ENCODE data around the gene CD207. TPM values are rescaled to one million over a fixed set of nuclear protein-coding genes. Genes with fewer than 3 reads are reported as not detected.
"Not testable (repeated sequence)": the region's sequence is repeated elsewhere in the genome, so short reads cannot be mapped to it uniquely, and the experiment has no call there.

The CD207 gene
- total RNA-seq, 2 experiments from 2014 or later, result not detected

DNA sequence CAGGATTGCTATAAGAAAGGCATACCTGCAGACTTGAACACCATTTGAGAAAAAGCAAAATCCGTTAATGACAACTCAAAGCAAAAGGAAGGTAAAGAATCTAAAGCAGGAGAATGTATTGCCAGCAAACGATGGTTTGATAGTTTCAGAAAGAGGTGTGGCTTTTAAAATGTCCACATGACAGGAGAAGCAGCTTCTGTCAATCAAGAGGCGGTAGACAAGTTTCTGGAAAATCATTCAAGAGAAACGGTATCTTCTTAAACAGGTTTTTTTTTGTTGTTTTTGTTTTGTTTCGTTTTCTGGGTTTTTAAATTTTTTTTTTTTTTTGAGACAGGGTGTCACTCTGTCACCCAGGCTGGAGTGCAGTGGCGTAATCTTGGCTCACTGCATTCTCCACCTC lies 29.0 kb downstream of the CD207 start:
- no peak overlapping the region for H3K27ac Mint-ChIP-seq
- POLR2A ChIA-PET, result no interaction called here
- intact Hi-C loops (cut with micrococcal nuclease), result no loop called here
- H3K4me1 Mint-ChIP-seq (ENCODE audit: low read depth), result no peaks in the 10 kb centered on the region
- H3K27me3 Mint-ChIP-seq, result no peaks in the 10 kb centered on the region
- CTCF ChIA-PET, result interaction anchor here (0.7 kb wide), 1 partner anchor 18 kb away, joined by 3 read pairs; no protein-coding TSS in a partner anchor
- no peak overlapping the region for H3K4me3 Mint-ChIP-seq
- H3K9me3 Mint-ChIP-seq, result peaks cover 2% of the 10 kb centered on the region
- no peaks in the 10 kb centered on the region for H3K36me3 Mint-ChIP-seq
- no peak for DNase-seq

DNA sequence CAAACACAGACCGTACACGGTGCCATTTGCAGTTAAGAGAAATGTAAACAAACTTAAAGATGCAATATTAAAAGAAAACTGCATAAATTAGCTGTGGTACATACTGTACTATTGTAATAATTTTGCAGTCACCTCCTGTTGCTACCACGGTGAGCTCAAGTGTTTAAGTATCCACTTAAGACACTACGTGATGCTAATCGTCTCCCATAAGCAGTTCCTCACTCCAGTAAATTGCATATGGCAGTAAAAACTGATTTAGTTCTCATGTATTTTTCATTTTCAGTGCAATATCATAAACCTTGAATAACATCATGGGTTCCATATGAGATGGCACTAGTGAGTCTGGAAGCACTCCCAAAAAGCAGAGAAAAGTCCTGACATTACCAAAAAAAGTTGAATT lies 29.6 kb downstream of the CD207 start:
- ChIA-PET CTCF (interaction anchor here (0.7 kb wide), 1 partner anchor 17 kb away, joined by 3 read pairs; no protein-coding TSS in a partner anchor), POLR2A (no interaction called here)
- no peak for DNase-seq
- no peaks in the 10 kb centered on the region for H3K27me3 Mint-ChIP-seq
- no peaks in the 10 kb centered on the region for H3K36me3 Mint-ChIP-seq
- no peak overlapping the region for H3K27ac Mint-ChIP-seq
- intact Hi-C loops (cut with micrococcal nuclease), result no loop called here
- no peak overlapping the region for H3K4me3 Mint-ChIP-seq
- H3K4me1 Mint-ChIP-seq (ENCODE audit: low read depth), result no peaks in the 10 kb centered on the region
- peaks cover 2% of the 10 kb centered on the region for H3K9me3 Mint-ChIP-seq

DNA sequence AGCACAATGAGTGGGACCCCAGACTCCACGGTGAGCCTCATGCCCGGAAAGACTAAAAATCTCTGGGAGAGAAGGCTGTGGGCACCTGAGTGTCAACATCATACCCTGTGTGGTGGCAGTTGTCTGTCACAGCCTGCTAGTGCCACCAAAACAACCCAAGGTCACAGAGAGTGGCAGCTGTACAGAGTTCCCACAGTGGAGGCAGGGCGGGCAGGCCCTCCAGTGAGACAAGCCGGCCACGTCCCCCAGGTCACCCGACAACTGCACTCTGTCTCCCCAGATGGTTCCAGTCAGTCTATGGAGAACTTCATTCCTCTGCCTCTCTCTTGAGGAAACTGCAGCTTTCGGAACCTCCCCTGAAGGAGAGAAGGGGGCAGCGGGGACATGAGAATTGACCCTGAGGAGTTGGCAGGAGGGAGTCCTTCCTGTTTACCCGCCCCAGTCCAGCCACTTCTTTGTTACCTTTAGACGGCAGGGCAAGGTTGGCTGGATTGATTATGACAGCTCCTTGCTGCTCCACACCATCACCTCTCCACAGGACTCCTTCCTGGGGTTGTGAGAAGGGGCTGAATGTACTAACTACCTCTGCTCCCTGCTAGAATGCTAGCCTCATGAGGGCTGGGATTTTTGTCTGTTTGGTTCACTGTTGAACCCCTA lies 33.9 kb downstream of the CD207 start:
- DNase-seq, result no peak
- Mint-ChIP-seq H3K4me1 (ENCODE audit: low read depth) (no peaks in the 10 kb centered on the region), H3K27me3 (peaks cover 6% of the 10 kb centered on the region), H3K4me3 (no peak overlapping the region), H3K36me3 (no peaks in the 10 kb centered on the region), H3K9me3 (peaks cover 9% of the 10 kb centered on the region), H3K27ac (no peak overlapping the region)
- intact Hi-C loops (cut with micrococcal nuclease), result no loop called here
- POLR2A ChIA-PET, result no interaction called here
- CTCF ChIA-PET, result interaction anchor here (2.3 kb wide), 1 partner anchor 118 kb away, joined by 5 read pairs; no protein-coding TSS in a partner anchor

DNA sequence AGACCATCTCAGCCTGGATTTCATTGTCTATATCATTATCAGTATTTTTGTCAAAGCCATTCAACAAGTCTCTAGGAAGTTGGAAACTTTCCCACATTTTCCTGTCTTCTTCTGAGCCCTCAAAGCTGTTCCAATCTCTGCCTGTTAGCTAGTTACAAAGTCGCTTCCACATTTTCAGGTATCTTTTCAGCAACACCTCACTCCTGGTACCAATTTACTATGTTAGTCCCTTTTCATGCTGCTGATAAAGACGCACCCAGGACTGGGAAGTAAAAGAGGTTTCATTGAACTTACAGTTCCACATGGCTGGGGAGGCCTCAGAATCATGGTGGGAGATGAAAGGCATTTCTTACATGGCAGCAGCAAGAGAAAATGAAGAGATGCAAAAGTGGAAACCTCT lies 35.9 kb downstream of the CD207 start:
- Mint-ChIP-seq H3K36me3 (no peaks in the 10 kb centered on the region), H3K4me1 (ENCODE audit: low read depth) (no peaks in the 10 kb centered on the region), H3K27me3 (peaks cover 8% of the 10 kb centered on the region), H3K4me3 (no peak overlapping the region), H3K9me3 (peaks cover 8% of the 10 kb centered on the region), H3K27ac (no peak overlapping the region)
- intact Hi-C loops (cut with micrococcal nuclease), result no loop called here
- no peak for DNase-seq
- ChIA-PET CTCF (interaction anchor here (2.3 kb wide), 1 partner anchor 120 kb away, joined by 5 read pairs; no protein-coding TSS in a partner anchor), POLR2A (no interaction called here)

DNA sequence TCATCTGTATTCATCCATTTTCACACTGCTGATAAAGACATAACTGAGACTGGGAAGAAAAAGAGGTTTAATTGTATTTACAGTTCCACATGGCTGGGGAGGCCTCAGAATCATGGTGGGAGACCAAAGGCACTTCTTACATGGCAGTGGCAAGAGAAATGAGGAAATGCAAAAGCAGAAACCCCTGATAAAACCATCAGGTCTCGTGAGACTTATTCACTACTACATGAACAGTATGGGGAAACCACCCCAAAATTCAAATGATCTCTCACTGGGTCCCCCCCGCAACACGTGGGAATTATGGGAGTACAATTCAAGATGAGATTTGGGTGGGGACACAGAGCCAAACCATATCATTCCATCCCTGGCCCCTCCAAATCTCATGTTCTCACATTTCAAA lies 37.6 kb downstream of the CD207 start:
- CTCF ChIA-PET, result interaction anchor here (1.4 kb wide), 1 partner anchor 74 kb away, joined by 4 read pairs; no protein-coding TSS in a partner anchor
- H3K36me3 Mint-ChIP-seq; H3K4me3 Mint-ChIP-seq; POLR2A ChIA-PET; H3K9me3 Mint-ChIP-seq; DNase-seq; H3K27ac Mint-ChIP-seq; intact Hi-C loops (cut with micrococcal nuclease); H3K4me1 Mint-ChIP-seq (ENCODE audit: low read depth): not testable (repeated sequence)
- H3K27me3 Mint-ChIP-seq, result peaks cover 17% of the 10 kb centered on the region

DNA sequence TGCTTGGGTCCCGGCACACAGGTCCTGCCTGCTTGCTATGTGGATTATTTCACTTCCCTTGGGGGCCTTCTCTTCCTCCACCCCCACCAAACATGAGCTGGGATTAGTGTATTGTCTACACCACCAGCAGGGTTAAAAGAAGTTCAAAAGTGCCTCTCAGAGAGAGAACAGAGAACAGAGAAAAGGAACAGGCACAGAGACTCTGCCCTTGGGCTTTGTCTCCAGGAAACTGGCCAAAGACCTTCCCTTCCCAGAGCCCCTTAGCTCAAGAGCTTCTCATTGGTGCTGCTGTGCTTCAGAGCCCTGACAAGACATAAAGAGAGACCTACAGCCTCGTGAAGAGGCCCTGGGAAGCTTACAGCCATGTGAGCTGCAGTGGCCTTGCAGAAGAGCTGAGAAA lies 38.1 kb downstream of the CD207 start:
- H3K27ac Mint-ChIP-seq, result no peak overlapping the region
- POLR2A ChIA-PET, result no interaction called here
- peaks cover 20% of the 10 kb centered on the region for H3K27me3 Mint-ChIP-seq
- peaks cover 7% of the 10 kb centered on the region for H3K9me3 Mint-ChIP-seq
- CTCF ChIA-PET, result interaction anchor here (1.4 kb wide), 2 partner anchors 74 to 151 kb away, joined by 4 read pairs; no protein-coding TSS in a partner anchor
- intact Hi-C loops (cut with micrococcal nuclease), result no loop called here
- H3K4me1 Mint-ChIP-seq (ENCODE audit: low read depth), result no peaks in the 10 kb centered on the region
- no peak for DNase-seq
- no peak overlapping the region for H3K4me3 Mint-ChIP-seq
- no peaks in the 10 kb centered on the region for H3K36me3 Mint-ChIP-seq

DNA sequence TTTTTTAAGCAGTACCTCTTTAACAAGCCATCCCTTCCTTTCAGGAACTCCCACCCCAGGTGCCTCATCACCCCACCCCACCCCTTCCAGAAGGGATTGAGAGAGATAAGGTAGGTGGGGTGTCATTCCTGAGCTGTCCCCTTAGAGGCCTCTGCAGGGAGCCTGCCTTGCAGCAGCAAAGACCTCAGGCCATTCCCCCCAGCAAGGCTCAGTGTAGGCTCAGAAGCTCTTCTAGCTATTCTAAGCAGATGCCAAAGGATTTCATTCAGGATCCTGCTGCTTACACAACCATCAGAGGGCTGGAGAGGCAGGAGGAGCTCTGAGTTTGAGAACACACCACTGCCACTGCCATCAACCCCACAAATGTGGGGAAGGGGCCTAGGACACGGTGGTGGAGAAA lies 39.4 kb downstream of the CD207 start:
- H3K36me3 Mint-ChIP-seq, result no peaks in the 10 kb centered on the region
- CTCF ChIA-PET, result interaction anchor here (1.4 kb wide), 2 partner anchors 75 to 152 kb away, joined by 4 read pairs; no protein-coding TSS in a partner anchor
- no peak overlapping the region for H3K27ac Mint-ChIP-seq
- POLR2A ChIA-PET, result no interaction called here
- no peak overlapping the region for H3K4me3 Mint-ChIP-seq
- peaks cover 29% of the 10 kb centered on the region for H3K27me3 Mint-ChIP-seq
- peaks cover 7% of the 10 kb centered on the region for H3K9me3 Mint-ChIP-seq
- intact Hi-C loops (cut with micrococcal nuclease), result no loop called here
- H3K4me1 Mint-ChIP-seq (ENCODE audit: low read depth), result no peaks in the 10 kb centered on the region
- no peak for DNase-seq

DNA sequence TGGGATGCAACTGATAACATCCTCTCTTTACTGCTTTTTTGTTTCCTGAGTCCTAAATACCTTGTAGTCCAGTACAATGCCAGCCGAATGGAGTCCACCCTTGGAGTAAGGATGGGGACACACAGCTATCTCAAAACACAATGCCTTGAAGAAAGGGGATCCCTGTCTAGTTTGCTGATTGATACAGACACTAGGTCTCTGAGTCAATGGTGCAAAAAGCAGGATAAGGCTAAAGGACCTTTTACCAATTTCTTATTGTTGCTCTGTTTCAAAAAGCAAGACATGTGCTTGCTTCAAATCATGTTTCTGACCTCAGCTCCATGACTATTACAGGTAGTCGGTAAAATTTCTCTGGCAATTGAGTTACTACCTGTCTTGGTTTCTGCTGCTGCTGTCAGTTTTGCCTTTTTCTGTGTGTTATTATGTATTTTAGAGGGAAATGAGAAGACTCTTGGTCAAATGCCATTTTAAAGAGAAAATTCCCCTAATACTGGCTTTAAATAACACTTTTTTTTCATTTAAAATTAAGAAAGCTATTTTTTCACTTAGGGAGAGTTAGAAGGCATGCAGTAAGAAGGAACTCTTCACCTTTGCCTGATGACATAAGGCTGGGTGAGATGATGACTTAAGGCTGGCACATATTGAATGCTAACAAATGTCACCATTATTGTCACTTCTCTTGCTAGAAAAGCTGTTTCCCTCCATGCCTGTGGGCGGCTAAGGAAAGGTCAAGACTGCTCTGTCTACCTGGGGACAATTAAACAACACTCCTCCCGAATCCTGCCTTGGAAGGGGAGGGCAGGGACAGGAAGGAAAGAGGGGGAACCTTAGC lies 40.2 kb downstream of the CD207 start:
- Mint-ChIP-seq H3K27me3 (peaks cover 34% of the 10 kb centered on the region), H3K9me3 (peaks cover 7% of the 10 kb centered on the region), H3K36me3 (no peaks in the 10 kb centered on the region), H3K27ac (no peak overlapping the region), H3K4me3 (no peak overlapping the region), H3K4me1 (ENCODE audit: low read depth) (peaks cover 2% of the 10 kb centered on the region)
- CTCF ChIA-PET, result interaction anchor here (0.6 kb wide), 1 partner anchor 76 kb away, joined by 3 read pairs; no protein-coding TSS in a partner anchor
- no peak for DNase-seq
- intact Hi-C loops (cut with micrococcal nuclease), result no loop called here
- POLR2A ChIA-PET, result no interaction called here

DNA sequence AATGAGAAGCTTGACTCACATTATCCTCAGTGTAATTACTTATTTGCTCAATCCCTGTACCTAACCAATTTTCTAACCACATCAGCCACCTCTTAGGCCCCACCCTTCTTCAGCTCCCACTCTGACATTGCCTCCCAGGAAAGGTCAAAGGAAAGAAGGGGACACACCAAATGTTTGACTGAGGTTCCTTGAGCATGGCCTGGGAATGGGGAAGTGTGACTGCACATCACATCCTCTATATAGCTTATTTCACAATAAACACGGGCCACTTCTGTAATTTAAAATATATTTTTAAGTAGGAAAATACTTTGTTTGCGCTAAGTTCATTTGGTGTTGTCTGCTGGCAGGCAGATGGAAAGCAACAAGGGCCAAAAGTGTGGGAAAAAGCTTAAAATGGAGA lies 42.2 kb downstream of the CD207 start:
- no peaks in the 10 kb centered on the region for H3K36me3 Mint-ChIP-seq
- no peak overlapping the region for H3K4me3 Mint-ChIP-seq
- no peak overlapping the region for H3K27ac Mint-ChIP-seq
- H3K27me3 Mint-ChIP-seq, result peaks cover 38% of the 10 kb centered on the region
- intact Hi-C loops (cut with micrococcal nuclease), result no loop called here
- CTCF ChIA-PET, result no interaction called here
- peaks cover 9% of the 10 kb centered on the region for H3K4me1 Mint-ChIP-seq (ENCODE audit: low read depth)
- H3K9me3 Mint-ChIP-seq, result no peaks in the 10 kb centered on the region
- POLR2A ChIA-PET, result no interaction called here
- DNase-seq, result no peak

DNA sequence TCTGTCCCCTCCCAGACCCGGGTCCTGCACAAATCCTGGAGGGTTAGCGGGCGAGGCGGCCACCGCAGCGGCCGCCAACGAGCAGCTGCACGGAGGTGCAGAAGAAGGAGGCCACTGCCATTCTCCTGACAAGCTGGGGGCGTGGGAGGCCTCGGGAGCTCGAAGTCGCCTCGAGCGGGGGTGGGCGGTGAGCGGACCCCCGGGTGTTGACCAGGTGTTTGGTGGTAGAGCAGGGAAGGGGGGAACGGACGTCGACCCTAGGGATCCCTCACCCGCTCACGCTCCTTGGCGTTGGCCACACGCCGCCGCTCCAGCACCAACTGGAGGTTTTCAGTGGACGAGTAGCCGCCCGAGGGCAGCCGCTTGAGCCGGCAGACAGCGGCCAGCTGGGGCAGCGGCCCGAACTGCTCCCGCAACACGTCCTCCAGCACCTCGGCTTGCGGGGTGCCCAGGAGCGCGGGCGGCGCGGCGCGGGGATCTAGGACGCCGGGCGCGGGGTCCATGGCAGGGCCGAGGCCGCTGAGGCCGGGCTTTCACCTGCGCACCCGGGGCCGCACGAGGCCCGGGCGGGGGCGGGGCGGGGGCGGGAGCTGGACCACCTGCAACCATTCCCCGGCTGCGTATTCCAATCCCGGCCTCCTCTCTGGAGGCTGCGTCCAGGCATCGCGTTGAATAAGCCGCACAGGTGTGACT lies 45.3 kb downstream of the CD207 start, which contains the start of gene FIGLA:
Gene FIGLA, minus strand, starts transcription at position 508 of the 693 bp plus-strand sequence. Its CDS starts 5 bp downstream, at position 503.
- Mint-ChIP-seq H3K36me3 (no peaks in the 10 kb centered on the region), H3K4me1 (ENCODE audit: low read depth) (peaks cover 10% of the 10 kb centered on the region), H3K4me3 (peak within 1 kb of the TSS; percentile 49), H3K27ac (no peak within 1 kb of the TSS), H3K27me3 (peaks cover 54% of the 10 kb centered on the region), H3K9me3 (no peaks in the 10 kb centered on the region)
- DNase-seq, result no peak
- ChIA-PET CTCF (interaction anchor here (0.5 to 5.8 kb wide), 11 partner anchors 22 to 537 kb away, joined by 3 to 54 read pairs (median 4); partner anchors contain the start of gene ADD2), POLR2A (no interaction called here)
- intact Hi-C loops (cut with micrococcal nuclease), result no loop called here

DNA sequence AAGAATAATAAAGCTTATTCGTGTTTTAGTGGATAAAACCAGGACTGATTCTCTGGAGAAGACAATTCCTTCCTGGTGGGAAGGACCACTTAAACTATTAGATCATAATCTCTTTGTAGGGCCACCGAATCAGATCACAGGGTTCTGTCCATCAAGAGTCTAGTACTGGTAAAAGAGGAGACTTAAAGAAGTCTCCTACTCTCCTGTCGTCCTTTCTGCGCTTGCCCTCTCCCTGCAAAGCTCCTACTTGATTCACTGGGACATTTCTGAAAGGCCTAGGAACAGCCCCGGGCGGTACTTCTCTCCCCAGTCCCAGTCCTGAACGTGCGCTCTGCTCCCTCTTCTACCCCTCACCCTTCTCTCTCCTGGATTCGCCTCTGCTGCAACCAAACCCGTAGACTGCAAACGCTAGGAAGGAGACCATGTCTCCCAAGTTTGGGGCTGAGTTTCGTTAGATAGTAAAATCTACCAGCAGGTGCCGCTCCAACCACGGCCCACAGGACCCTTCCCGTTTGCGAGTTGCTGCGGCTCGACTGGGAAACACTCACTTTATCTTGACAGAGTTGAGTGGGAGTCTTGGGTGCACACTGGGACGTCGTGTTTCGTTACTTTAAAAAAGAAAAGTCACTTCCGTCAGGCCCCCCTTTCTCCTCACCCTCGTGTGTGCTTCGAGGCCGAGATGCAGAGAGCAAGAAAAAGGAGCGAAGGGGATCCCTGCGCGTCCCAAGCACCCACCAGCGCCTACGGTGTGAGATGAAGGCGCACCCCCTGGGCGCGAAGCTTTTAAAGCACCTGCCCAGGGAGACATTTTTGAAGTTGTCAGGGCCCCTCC lies 46.1 kb downstream of the CD207 start:
- H3K27ac Mint-ChIP-seq, result no peak overlapping the region

More for the DNA sequence above, 46.1 kb downstream of the CD207 start:
- Mint-ChIP-seq H3K9me3 (no peaks in the 10 kb centered on the region), H3K4me3 (peak overlapping the region; percentile 49), H3K4me1 (ENCODE audit: low read depth) (peaks cover 11% of the 10 kb centered on the region), H3K27me3 (peaks cover 52% of the 10 kb centered on the region), H3K36me3 (no peaks in the 10 kb centered on the region)
- peak; percentile 82 for DNase-seq
- ChIA-PET POLR2A (no interaction called here), CTCF (interaction anchor here (0.5 to 5.8 kb wide), 23 partner anchors 11 to 536 kb away, joined by 3 to 54 read pairs (median 4); partner anchors contain the start of gene ADD2)
- intact Hi-C loops (cut with micrococcal nuclease), result loop anchor here (1.0 to 2.0 kb wide), 4 partner anchors 73 to 485 kb away; no protein-coding TSS in a partner anchor

Measured in activated CD4-positive, alpha-beta memory T cell treated with anti-CD3 and anti-CD28 coated beads for 36 hours (primary cell).